ENCODE results near the gene GNG14. TPM values are rescaled to one million over a fixed set of nuclear protein-coding genes. Genes with fewer than 3 reads are reported as not detected.
"Not testable (repeated sequence)": the region's sequence is repeated elsewhere in the genome, so short reads cannot be mapped to it uniquely, and the experiment has no call there.

The GNG14 gene
- total and polyA plus RNA-seq, 2 experiments from 2014 or later: not detected

- peak within 1 kb of the TSS; percentile 90 for H3K4me3 Mint-ChIP-seq
- H2AFZ ChIP-seq: peak within 1 kb of the TSS; percentile 67; the same call in 1 of the 2 replicates
- peak; percentile 76 for TF ChIP-seq ETS1 (IDR thresholded peaks at IDR 0.05)
- no peak for TF ChIP-seq ZNF331 (CRISPR knock-in tag; IDR thresholded peaks at IDR 0.05; ENCODE audit: low read depth)
- TF ChIP-seq REST (IDR thresholded peaks at IDR 0.05; ENCODE audit: unreplicated experiment): no peak
- TF ChIP-seq CREB1 (CRISPR knock-in tag; IDR thresholded peaks at IDR 0.05; ENCODE audit: low read depth): peak; percentile 98
- TF ChIP-seq POLR2AphosphoS5 (IDR thresholded peaks at IDR 0.05; ENCODE audit: low read depth): peak; percentile 89
- TF ChIP-seq ZNF114 (CRISPR knock-in tag; IDR thresholded peaks at IDR 0.05): no peak
Measured at GRCh38 chr19:12696366-12697335, 8.9 kb downstream of the GNG14 start, which contains the start of gene FBXW9. Gene FBXW9, minus strand, starts transcription at chr19:12696631. Its CDS starts 50 bp downstream, at chr19:12696581.

DNA sequence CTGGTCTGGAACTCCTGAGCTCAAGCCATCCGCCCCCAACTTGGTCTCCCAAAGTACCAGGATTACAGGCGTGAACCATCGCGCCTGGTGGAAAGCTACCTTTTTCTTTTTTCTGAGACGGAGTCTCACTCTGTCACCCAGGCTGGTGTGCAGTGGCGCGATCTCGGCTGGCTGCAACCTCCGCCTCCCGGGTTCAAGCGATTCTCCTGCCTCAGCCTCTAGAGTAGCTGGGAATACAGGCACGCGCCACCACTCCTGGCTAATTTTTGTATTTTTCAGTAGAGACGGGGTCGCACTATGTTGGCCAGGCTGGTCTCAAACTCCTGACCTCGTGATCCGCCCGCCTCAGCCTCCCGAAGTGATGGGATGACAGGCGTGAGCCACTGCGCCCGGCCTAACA lies 9.6 kb downstream of the GNG14 start:
- H2AFZ ChIP-seq; H3K9me2 ChIP-seq (ENCODE audit: insufficient read depth); ATAC-seq; H3K79me2 ChIP-seq (replicated peaks; ENCODE audit: insufficient read depth); H3K27me3 ChIP-seq (ENCODE audit: insufficient read depth); H3K4me1 Mint-ChIP-seq; H3K4me1 ChIP-seq (ENCODE audit: insufficient read depth); DNase-seq (ENCODE audit: low spot score); H3K9me3 Mint-ChIP-seq: not testable (repeated sequence)
- Mint-ChIP-seq H3K36me3 (ENCODE audit: low read depth) (peaks cover 36% of the 10 kb centered on the region), H3K27me3 (ENCODE audit: insufficient read depth, low read depth, poor library complexity) (peaks cover 23% of the 10 kb centered on the region), H3K27ac (peak overlapping the region; percentile 97; the same call in 1 of the 2 replicates), H3K4me3 (peak overlapping the region; percentile 90)
- Histone ChIP-seq H3F3A (replicated peaks; ENCODE audit: low read depth) (peaks cover 45% of the 10 kb centered on the region), H3K27ac (ENCODE audit: low read depth) (peak overlapping the region; percentile 93; the same call in 1 of the 2 replicates), H3K36me3 (ENCODE audit: insufficient read depth) (peaks cover 22% of the 10 kb centered on the region), H3K4me3 (peak overlapping the region; percentile 90), H3K4me2 (peak overlapping the region; percentile 78), H4K20me1 (replicated peaks; ENCODE audit: insufficient read depth) (peaks cover 12% of the 10 kb centered on the region)

More at GRCh38 chr19:12696366-12697335, 8.9 kb downstream of the GNG14 start, which contains the start of gene FBXW9:
- ATAC-seq: peak; percentile 93
- Histone ChIP-seq H3K27ac (ENCODE audit: low read depth) (peak within 1 kb of the TSS; percentile 93), H4K20me1 (replicated peaks; ENCODE audit: insufficient read depth) (peaks cover 9% of the 10 kb centered on the region; the same call in 1 of the 2 replicates), H3K4me3 (peak within 1 kb of the TSS; percentile 90), H3K9me2 (ENCODE audit: insufficient read depth) (no peaks in the 10 kb centered on the region), H3F3A (replicated peaks; ENCODE audit: low read depth) (peaks cover 39% of the 10 kb centered on the region), H3K4me2 (peak within 1 kb of the TSS; percentile 78), H3K79me2 (replicated peaks; ENCODE audit: insufficient read depth) (no peaks in the 10 kb centered on the region), H3K36me3 (ENCODE audit: insufficient read depth) (peaks cover 15% of the 10 kb centered on the region; the same call in 1 of the 2 replicates), H3K27me3 (ENCODE audit: insufficient read depth) (no peaks in the 10 kb centered on the region), H3K4me1 (ENCODE audit: insufficient read depth) (0 out of 2 replicates have a peak, but pooled peaks cover 4% of the 10 kb centered on the region)
- peak within 1 kb of the TSS; percentile 97 for H3K27ac Mint-ChIP-seq
- DNase-seq (ENCODE audit: low spot score): peak; percentile 97
- H3K27me3 Mint-ChIP-seq (ENCODE audit: insufficient read depth, low read depth, poor library complexity): peaks cover 21% of the 10 kb centered on the region
- H3K4me1 Mint-ChIP-seq: peaks cover 5% of the 10 kb centered on the region
- H3K9me3 Mint-ChIP-seq: no peaks in the 10 kb centered on the region; the same call in 2 of the 3 replicates
- peaks cover 29% of the 10 kb centered on the region for H3K36me3 Mint-ChIP-seq (ENCODE audit: low read depth)

Measured in GM23338 (cell line).